ENCODE measurements around the gene ITM2C.

Gene ITM2C

DNA sequence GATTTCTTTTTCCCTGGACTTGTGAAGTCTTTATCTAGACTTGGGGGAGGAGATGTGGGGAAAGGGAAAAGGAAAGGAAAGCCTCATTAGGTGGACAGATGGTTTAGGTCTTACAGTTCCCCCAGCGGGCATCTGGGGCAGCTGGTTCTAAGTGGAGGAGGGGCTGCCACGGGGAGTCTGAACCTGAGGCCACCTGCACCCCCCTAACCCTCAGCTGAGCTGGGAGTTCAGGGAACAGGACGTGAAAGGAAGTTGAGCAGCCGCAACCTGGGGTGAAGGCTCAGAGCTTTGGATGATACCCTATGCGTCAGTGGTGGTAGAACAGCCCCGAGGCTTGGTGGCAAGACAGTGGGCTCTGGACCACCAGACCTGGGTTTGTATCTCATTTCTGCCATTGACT, 26.8 kb downstream of the ITM2C start:
- no peak for DNase-seq (ENCODE audit: low read depth in 2 of 2)

DNA sequence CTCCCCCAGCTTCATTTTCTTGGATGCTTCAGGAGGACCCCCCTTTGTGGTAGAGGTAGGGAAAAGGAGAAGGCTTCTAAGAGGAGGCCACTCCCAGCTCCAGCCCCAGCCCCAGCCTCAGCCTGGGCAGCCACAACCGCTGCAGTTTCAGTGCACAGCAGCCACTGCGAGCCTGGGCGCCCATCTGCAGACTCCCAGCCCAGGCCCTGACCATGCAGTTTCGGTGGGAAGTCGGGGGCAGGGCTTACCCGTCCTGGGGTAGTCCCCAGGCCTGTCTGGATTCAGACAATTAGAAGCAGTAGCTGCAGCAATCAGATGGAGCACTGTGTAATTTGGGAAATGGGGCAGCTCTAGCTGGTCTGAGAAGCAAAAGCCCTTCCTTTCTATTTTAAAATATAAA, 28.6 kb downstream of the ITM2C start:
- no peak for DNase-seq (ENCODE audit: low read depth in 2 of 2)

DNA sequence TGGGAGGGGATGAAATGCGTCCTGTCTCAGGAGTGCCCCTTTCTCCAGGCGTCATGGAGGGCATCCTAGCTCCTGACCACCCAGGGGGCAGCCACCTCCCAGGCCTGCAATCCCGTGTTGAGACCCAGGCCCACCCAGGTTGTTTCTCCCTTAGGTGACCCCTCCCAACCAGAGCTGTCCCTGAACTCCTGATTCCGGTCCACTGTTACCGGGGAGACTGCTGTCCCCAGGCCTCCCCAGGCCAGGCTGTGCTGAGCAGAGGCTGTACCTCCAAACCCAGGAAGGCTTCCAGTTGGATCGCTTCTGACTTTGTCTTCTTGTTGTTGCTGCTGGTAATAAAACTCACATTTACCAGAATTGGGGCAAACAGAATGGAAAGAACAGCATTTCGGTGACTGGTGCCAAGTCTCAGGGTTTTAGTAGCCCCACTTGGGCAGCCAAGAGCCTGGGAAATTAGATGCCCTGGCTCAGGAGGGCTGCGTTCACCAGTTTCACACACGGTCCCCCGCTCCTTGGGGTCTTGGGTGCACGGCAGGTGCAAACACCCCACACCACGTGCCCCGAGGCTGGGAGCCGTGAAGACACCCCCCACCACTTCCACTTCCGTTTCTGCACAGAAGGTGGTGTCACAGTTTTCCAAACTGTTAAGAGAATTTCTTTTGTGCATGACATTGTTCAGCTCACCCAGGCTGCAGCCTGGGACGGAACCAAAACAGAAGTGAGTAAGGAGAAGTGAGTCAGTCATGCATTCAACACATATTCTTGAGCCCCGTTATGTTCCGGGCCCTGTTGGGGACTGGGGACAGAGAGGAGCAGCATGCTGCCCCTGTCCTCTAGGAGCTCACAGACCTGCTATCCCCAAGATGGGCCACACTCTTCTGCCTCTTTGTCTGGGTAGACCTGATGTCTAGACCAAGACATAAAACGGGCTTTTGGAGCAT, 29.4 kb downstream of the ITM2C start:
- no peak for DNase-seq (ENCODE audit: low read depth in 2 of 2)

DNA sequence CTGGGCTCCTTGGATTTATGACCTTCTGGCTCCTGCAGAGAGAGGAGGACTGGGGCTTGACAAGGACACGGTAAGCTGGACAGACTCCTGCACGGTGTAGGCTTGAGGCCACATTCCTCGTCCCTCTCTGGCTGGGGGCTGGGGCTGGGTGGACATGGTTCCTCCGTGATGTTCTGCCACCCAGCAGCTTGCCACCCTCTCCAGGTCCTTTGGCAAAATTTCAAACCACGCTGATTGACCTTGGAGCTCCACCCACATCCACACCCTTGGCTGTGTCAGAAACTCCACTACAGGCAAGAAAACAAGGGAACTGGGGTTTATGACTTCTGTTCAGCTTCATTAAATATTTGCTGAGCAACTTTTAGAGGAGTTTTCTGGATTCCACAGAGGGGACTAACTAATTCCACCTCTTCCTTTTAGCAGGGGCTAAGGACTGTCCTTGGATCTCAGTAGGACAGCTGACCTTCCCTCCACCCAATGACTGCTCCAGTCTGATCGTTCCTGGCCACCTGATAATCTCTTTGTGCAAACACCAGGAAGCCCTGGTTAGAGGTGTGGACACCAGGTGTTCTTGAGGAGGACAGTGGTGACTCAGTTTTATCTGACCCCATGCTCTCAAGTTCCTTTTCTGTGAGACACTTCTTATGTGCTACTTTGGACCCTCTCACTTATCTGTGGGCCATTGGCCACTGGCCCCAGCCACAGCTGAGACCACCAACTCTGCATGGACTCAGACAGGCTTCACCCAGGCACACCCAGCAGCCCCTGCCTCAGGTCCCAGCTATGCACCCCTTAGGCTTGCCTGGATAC, 31.0 kb downstream of the ITM2C start:
- no peak for DNase-seq (ENCODE audit: low read depth in 2 of 2)

DNA sequence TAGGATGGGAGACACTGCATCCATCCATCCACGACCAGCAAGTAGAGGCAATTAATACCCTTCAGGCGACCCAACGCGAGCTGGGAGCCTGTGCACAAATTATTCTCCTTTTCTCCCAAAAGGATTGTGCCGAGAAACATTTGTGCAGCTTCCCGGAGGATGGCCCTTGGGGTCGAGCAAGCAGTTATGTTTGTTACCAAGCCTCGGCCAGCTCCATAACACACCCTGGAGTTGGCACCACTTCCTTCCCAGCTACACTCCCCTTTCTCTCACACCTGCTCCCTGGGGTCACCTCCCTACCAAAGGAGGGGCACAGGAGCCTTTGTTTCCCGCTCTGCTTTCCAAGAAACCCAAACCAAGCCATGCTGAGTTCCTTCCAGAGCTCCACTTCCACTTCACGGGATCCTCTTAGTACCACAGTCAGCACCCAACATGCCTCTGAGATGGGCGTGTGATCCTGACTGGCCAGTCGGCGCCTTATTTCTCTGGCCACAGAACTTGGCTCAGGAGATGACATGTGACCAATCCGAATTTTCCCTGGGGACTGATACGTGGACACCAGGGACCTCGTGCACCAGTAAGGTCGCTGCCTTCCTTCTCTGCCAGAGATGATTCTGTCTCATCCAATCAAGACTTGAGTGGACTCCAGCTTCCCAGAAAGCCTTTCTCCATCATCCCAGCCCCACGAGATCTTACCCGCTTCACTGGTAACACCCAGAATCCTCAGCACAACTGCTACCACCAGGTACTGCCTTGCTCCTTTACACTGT, 31.8 kb downstream of the ITM2C start:
- DNase-seq (ENCODE audit: low read depth in 2 of 2): no peak

DNA sequence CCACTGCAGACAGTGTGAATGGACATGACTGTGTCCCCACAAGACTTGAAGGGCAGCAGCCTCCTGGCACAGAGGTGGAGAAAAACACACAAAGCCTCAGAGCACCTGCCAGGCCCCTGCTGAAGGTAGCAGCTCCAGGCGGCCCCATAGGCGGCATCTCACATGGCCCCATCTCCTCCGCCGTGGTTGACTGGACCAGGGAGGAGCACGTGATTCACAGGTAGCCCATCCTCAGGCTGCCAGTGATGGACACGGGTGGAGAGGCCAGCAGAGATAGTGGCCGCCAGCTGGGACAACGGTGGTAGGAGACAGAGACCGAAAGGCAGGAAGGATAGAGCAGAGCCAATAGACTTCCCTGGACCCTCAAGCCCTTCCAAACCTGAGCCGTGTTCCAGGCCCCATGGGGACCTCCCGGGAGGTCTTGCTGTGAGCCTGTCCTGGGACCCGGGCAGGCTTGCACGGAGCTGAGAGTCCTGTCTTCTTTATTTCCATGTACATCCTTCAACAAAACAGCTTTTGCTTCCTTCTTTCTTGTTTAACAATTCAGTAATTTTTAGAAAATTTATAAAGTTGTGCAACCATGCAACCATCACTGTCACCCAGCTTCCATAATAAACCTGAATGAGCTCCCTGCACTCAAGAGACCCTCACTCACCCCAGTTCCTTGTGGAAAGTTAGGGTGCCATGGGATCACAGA, 33.4 kb downstream of the ITM2C start:
- no peak for DNase-seq (ENCODE audit: low read depth in 2 of 2)

DNA sequence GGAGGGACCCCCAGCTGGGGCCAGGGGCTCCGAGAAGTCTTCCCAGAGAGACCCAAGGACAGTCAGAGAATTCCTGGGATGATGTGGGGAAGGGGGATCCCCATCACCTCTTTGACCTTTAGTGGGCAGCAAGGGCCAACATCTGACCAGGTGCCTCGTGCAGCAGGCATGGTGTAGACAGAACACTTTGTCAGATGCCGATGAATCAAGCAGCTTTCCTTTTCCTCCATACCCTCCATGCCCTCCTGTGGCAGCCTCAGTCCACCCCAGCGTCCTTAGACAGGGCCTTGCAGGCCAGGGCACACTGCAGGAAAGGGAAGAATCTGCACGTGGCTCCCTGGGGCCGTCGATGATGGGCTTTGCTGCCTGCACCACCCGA, 34.0 kb downstream of the ITM2C start:
- DNase-seq (ENCODE audit: low read depth in 2 of 2): no peak

DNA sequence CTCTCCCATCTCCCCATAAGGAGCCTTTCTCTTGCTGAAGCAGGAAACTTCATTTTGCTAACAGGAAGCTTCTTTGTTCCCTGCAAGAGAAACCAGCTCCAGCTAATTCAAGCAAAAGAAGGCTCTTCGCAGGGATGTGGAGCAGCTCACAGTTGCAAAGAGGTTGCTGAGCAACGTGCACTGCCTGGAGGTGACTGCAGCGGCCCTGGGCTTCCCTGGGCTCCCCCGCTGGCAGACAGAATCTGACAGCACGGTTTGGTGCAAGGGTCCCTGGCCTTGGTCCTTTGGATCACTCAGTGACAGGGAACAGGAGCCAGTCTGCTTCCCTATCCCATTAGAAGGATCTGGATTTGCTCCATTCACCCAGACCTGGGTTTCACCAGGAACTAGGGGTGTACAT, 34.5 kb downstream of the ITM2C start:
- no peak for DNase-seq (ENCODE audit: low read depth in 2 of 2)

DNA sequence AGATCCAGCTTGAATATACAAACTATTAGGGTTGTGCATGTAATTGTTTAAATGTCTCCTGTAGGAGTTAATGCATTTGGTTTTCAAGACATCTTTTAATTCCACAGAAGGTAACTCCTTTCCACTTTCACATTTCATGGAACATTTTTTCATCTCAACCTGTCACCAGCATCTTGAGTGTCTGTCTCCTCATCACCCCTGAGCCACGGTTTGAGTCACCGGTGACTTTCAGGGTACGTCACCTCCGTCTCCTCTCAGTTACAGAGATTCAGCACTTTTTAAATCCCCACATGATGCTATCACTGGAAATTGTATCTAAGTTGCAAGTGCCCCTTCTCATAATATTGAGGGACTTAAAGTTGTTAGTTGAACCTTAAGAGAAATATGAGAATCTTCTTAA, 35.0 kb downstream of the ITM2C start:
- no peak for DNase-seq (ENCODE audit: low read depth in 2 of 2)

DNA sequence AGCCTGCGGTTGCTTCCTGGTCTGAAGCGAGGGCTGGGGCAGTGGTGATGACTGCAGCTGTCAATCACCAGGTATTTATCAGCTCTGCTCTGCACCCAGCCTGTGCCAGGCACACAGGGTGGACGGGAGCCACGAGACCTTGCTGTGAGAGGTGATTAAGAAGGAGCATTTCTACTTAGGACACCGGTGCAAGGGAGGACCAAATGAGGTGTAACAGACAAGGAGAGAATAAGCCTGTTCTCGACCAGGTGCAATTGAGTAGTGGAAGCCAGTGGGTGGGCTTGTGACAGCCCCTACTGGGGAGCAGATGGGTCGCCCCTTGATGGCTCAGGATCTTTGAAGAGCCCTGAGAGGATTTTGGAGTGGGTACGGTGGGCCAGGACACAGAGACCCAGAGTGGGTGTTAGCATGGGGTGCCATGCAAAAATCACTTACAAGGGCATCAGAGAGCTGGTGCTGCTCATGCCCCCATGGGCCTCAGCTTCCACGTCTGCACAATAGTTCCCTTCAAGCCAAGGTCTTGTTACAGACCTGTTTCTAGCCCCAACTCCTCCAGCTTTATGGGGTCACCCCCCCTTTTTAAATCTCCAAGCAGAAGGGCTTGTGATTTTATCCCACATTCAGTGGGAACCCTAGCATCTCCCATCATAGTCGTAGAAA, 35.7 kb downstream of the ITM2C start:
- DNase-seq (ENCODE audit: low read depth in 2 of 2): no peak

DNA sequence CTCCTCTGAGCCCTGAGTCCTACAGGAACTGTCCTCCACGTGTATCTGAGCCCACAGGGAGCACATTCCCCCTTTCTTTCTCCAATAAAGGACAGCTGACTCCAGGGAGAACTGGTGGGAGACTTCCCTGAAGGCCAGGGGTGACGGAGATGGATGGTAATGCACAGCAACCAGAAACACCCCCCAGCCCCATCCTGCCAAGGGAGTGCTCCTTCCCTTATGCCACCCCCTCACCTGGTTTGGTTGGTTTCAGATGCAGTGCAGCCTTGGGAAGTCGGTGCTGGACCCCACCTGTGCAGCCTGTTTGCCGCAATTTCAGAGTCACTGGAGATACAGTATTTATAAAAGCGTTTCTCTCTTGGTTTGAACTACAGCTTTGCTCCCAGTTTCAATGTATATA, 36.3 kb downstream of the ITM2C start:
- DNase-seq (ENCODE audit: low read depth in 2 of 2): no peak

DNA sequence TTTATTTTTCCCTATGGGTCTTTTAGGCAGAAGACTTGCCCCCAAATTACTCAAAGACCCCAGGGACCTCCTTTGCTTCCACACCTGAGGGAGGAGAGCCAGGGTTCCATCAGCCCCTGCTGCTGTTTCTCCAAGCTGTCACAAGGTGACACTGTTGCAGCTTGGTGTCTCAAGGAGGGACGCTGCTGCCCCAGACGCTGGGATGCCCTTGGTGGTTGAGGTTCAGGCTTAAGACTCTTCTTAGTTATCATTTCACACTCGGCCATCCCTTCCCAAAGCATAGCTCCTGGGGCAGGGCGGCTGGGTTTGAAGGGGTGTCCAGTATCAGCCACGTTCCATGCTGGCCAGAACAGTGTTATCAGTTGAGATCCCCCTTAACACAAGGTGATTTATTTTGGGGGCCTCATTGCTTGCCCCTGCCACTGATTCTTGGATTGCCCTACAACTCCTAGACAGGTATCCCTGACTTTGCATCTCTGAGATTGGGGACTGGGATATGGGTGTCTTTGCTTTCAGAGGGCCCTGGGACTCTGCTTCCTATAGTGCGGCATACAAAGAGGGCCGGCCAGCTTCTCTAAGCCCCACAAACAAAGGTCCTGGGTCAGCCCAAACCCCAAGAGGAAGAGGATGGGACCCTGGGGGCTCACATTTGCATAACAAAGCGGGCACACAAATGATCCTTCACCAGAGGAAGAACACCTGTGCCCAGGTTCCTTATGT, 37.6 kb downstream of the ITM2C start:
- peak; percentile 28 to 30 for DNase-seq (ENCODE audit: low read depth in 2 of 2)

DNA sequence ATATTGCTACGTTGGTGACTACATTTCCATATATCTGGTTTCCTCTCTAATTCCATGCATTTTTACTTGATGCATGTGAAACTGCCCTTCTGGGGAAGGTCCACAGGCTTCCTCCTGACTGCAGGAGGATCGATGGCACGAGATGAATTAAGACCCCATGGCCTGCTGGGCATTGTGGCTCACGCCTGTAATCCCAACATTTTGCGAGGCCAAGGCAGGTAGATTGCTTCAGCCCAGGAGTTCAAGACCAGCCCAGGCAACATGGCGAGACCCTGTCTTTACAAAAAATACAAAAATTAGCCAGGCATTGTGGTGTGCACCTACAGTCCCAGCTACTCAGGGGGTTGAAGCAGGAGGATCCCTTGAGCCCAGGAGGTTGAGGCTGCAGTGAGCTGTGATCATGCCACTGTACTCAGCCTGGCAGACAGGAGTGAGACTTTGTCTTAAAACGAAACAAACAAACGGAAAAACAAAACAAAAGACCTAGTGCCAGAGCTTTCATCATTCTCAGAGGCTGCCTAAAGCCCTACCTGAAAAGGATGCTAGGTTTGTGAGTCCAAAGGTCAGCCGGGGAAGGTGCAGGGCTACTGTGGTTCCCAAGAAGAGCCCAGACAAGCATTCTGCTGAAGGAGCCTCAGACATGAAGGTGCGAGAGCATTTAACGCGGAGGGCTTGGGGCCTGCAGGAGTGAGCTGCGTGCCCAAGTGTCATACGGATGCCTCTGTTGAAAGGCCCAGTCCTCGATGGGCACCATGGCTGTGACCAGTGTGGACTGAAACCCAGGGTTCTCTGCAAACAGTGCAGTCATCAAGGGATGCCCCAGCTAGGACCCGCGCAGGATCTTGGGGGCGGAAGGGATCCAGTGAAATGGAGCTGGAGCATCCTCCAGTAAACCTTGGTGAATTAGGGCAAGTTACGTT, 38.7 kb downstream of the ITM2C start:
- DNase-seq (ENCODE audit: low read depth in 2 of 2): no peak

DNA sequence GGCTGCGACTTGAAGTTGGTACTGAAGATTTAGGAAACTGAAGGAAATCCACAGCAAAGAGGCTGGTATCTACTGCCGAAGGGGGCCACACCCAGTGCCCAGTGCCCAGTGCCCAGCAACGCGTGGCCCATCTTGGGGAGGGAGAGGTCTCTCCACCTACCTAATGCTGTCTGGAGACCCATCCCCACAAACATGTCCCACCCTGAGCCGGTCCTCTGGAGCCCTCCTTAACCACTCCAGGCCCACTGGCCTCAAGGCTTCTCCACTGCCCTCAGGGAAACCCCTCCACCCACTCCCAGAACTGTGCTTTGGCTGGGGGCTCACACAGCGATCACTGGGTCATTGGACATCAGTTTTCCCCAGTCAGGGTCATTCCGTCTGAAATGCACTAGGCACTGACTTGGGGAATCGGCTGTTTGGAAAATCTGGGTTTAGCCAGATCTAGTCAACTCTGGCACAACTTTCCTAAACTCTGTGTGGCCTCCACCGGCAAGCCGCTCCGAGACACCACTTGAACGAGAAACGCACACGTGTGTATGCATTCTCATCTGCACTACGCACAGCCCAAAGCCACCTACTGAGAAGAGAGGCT, 40.2 kb downstream of the ITM2C start:
- no peak for DNase-seq (ENCODE audit: low read depth in 2 of 2)

DNA sequence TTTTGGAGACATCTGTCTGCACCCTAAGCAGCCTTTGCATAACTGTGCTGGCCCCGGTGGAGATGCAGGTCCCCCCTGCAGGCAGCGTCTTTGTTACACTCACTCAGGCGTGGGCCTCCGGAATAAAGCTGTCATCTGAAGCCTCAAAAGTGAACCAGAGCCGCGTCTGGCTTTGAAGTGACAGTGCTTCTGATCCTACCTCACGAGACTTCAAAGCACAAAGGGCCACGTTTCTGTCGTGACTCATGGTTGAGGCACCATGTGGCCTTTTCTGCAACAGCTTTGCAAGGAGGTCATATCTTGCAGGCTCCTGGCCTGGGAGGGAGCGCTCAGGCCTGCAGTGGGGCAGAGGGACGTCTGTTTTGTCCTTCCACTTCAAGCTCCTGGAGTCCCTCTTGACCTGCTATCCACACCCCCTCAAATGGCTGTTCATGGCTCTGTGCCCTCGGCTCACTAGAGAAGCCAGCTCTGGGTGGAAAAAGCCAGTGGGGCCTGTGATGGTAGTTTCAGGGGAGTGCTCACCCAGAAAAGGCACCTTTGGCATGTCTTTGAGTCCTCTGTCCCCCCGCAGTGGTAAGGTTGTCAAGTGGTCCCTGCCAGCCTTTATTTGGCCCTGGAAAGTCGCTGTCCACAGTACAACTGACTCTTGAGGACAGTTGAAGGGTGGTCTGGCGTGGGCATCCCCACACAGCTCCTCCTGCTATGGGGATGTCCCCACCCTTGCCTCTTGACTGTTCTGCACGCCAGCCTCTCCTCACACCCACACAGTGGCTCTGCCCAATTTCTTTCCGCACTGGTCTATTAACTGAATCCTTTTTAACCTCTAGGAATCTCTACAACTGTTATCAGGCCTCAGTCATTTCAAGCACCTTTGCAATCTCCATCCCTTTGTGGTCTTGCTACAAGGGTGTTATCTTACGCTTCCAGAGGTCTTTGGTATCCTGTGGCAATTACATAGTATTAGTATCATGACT, 41.0 kb downstream of the ITM2C start:
- DNase-seq (ENCODE audit: low read depth in 2 of 2): no peak

DNA sequence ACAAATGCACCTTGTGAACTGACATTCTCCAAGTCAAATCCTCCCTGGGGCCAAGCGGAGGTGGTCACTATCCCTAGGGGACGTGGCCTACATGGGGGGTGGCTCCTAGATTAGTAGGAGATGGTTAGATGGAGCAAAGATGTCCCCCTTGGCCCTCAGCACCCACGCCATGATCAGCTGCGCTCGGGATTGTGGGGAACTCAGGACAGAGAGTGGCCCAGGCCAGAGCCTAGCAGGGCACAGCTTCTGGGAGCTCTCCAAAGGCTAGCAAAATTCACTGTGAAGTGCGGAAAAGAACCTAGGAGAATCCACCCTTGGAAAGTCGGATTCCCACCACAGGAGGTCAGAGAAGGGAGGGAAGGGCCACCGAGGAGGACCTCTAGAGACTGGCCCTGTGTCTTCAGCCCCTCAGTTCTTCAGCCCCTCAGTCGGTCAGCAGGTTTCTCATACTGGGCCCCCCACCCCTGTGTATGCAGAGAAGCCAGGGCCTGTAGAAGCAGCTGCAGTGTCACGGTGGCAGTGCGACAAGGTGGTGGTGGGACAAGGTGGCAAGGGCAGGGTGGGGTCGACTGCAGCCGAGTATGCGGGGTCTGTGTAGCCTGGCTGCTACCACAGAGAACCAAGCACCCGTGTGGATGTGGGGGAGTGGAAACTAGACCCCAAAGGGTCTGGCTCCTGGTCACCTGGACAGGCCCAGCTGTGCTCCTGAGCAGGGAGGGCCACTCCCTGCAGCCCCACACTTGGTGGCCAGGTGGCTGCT, 41.9 kb downstream of the ITM2C start:
- no peak for DNase-seq (ENCODE audit: low read depth in 2 of 2)
